Mucosa of descending colon (tissue), 3 donors: Measurements from ENCODE around the gene SLC1A3. TPM values are rescaled to one million over a fixed set of nuclear protein-coding genes. Genes with fewer than 3 reads are reported as not detected.

ENCODE experiments used
- ATAC-seq: fragments of 200-7000 bp; cut with Tn5 transposase; one replicate; pipeline ENCODE4 v1.9.1; 2020; ENCODE audit warnings: mild to moderate bottlenecking, moderate library complexity
- DNase-seq, 3 donors: peaks; one replicate each; pipeline ENCODE4 v3.0.0-alpha.2; 2020
- H3K36me3 ChIP-seq: fragments of 200-600 bp; one replicate; pipeline ENCODE4 v1.8.0; 2021; ENCODE audit warnings: low read depth, mild to moderate bottlenecking
- H3K4me1 ChIP-seq: fragments of 200-600 bp; one replicate; pipeline ENCODE4 v1.8.0; 2021; ENCODE audit warnings: low read depth, mild to moderate bottlenecking
- H3K4me3 ChIP-seq: fragments of 200-600 bp; one replicate; pipeline ENCODE4 v1.8.0; 2021; ENCODE audit warnings: mild to moderate bottlenecking
- H3K9me3 ChIP-seq: fragments of 200-600 bp; one replicate; pipeline ENCODE4 v1.8.0; 2021; ENCODE audit warnings: mild to moderate bottlenecking
- CTCF ChIP-seq: fragments of 200-600 bp; IDR thresholded peaks from one replicate; pipeline ENCODE4 v1.8.0; 2022; ENCODE audit warnings: antibody characterized with exemption, mild to moderate bottlenecking
- intact Hi-C, 2 donors: fragments of 100-400 bp; cut with DNase I in 1 of 2; cut with micrococcal nuclease in 1 of 2; formaldehyde crosslinking; loops; one replicate each; pipeline versions ENCODE4 v1.11.0 to v1.11.1; 2022; cut with DNase I, micrococcal nuclease
- total RNA-seq, 3 donors: library from RNA; stranded (reverse); fragmentation: NEBNext Ultra II Directional in 2 of 3; extraction: Animal tissue kit (Norgen Biotek cat#: 25700) in 2 of 3; gene quantifications; one replicate each; pipeline versions ENCODE4 v1.2.1 to v1.2.4, GENCODE V29; 2021 to 2023
- donor health status: DM: no; HTN: no; CAD: no; lungs with moderate emphysema.
- donor health status: DM: no; HTN: no; CAD: no.
- donor health status: DM: no; HTN: yes; CAD: no.

The SLC1A3 gene
- total RNA-seq, 3 donors from 2014 or later = 0.67 to 10.2 (median 7.9) TPM

GRCh38 chr5:36654564-36654963 lies 48.2 kb downstream of the SLC1A3 start:
- TF ChIP-seq CTCF = no peak
- no peak for DNase-seq
- no peak for ATAC-seq
- intact Hi-C loops = no loop called here
- H3K4me1 ChIP-seq = no peaks in the 10 kb centered on the region
- no peak overlapping the region for H3K4me3 ChIP-seq
- no peaks in the 10 kb centered on the region for H3K9me3 ChIP-seq
- H3K36me3 ChIP-seq = no peaks in the 10 kb centered on the region

DNA sequence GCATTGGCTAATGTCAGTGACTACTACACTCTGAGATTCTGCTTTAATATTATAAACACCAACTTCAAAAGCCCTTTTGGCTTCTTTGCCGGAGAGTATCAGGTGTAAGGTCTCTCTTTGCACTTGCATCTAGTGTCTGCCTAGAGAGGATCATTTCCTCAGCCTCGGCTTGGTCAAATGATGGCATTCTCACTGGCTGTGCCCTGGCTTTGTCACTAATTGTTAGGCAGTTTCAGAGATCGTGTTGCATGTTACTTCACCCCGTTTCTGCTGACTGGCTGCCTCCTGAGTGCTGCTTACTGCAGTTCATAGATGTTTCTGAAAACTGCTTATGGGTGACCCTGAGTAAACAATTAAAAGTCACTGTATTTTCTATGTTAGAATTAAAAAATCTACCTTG lies 48.8 kb downstream of the SLC1A3 start:
- H3K4me3 ChIP-seq = no peak overlapping the region
- intact Hi-C loops = no loop called here
- peak; percentile 16 for ATAC-seq
- H3K4me1 ChIP-seq = no peaks in the 10 kb centered on the region
- H3K9me3 ChIP-seq = no peaks in the 10 kb centered on the region
- TF ChIP-seq CTCF = no peak
- no peaks in the 10 kb centered on the region for H3K36me3 ChIP-seq
- peak in 1 of 3 donors; percentile 10 for DNase-seq

DNA sequence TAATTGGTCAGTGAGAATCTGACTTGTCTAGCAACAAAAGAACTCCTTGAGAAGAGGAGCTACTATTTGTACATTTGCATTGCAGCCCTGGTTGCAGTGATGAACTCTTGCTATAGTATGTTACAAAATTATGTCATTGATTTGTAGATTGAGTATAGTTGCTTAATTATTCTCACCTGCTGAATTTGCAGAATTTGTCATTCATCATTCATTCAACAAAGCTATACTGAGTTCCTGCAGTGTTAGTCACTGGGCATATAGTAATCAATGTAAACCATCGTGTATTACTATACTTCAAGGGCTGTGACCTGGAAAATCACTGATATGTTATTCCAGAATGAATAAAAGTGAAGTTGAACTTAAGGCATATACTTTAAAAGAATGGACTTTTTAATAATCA lies 50.1 kb downstream of the SLC1A3 start:
- Histone ChIP-seq H3K9me3 (no peaks in the 10 kb centered on the region), H3K4me1 (no peaks in the 10 kb centered on the region), H3K4me3 (no peak overlapping the region), H3K36me3 (no peaks in the 10 kb centered on the region)
- ATAC-seq (no peak), DNase-seq (no peak)
- intact Hi-C loops = no loop called here
- TF ChIP-seq CTCF = no peak

- no peaks in the 10 kb centered on the region for H3K9me3 ChIP-seq
- H3K4me3 ChIP-seq = no peak overlapping the region
- intact Hi-C loops = no loop called here
- no peaks in the 10 kb centered on the region for H3K36me3 ChIP-seq
- ATAC-seq (peak; percentile 73), DNase-seq (peak in 1 of 3 donors; percentile 40)
- no peak for TF ChIP-seq CTCF
- H3K4me1 ChIP-seq = no peaks in the 10 kb centered on the region
Observed at GRCh38 chr5:36657563-36657995, 51.2 kb downstream of the SLC1A3 start.

- no peak for ATAC-seq
- intact Hi-C loops = no loop called here
- TF ChIP-seq CTCF = no peak
- no peaks in the 10 kb centered on the region for H3K9me3 ChIP-seq
- H3K36me3 ChIP-seq = no peaks in the 10 kb centered on the region
- DNase-seq = no peak
- no peaks in the 10 kb centered on the region for H3K4me1 ChIP-seq
- H3K4me3 ChIP-seq = no peak overlapping the region
Observed at GRCh38 chr5:36658038-36658756, 51.8 kb downstream of the SLC1A3 start.
